GM19025 (cell line): ENCODE measurements around the gene ADK.
"Not testable (repeated sequence)": the region's sequence is repeated elsewhere in the genome, so short reads cannot be mapped to it uniquely, and the experiment has no call there.

ENCODE experiments used
- ATAC-seq: cut with Tn5 transposase; IDR thresholded peaks from one replicate; pipeline ENCODE4 v1.9.1; 2021; ENCODE audit warnings: mild to moderate bottlenecking, low read depth, moderate library complexity; ENCODE audit not compliant: unreplicated experiment

The ADK gene

DNA sequence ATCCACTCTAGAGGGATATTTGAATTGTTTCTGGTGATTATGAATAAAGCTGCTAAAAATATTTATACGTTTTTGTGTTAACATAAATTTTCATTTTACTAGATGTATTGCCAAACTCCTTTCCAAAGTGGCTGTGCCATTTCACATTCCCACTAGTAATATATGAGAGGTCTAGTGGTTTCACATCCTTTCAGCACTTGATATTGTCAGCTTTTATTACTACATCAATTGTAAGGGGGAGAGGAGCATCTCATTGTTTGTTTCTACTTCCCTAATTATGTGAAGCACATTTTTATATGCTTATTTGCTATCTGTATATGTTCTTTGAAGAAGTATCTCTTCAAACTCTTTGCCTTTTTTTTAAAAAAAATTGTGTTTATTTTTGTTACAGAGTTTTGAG lies 184.5 kb downstream of the ADK start:
- ATAC-seq: no peak

GRCh38 chr10:74337330-74338016 lies 186.5 kb downstream of the ADK start:
- no peak for ATAC-seq

DNA sequence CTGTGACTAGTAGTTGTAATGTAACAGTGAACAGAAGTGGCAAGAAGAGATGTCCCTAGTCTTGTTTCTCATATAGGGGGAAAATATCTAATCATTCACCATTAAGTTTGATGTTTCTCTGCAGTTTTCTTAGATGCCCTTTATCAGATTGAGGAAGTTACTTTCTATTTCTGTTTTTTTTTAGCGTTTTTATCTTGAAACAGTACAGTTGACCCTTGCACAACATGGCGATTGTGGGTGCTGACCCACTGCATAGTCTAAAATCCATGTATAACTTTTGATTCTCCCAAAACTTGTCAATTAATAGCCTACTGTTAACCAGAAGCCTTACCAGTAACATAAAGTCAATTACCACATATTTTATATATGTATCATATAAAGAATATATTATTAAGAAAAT lies 192.0 kb downstream of the ADK start:
- no peak for ATAC-seq

DNA sequence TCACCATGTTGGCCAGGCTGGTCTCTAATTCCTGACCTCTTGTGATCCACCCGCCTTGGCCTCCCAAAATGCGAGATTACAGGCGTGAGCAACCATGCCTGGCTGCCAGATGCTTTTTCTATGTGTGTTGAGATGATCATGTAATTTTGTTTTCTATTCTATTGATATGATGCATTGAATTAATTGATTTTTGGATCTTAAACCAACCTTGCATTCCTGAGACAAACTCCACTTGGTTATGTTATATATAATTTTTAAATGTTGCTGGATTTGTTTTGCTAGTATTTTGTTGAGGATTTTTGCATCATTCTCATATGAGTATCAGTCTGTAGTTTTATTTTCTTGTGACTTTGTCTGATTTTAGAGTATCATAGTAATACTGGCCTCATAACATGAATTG lies 192.8 kb downstream of the ADK start:
- no peak for ATAC-seq

DNA sequence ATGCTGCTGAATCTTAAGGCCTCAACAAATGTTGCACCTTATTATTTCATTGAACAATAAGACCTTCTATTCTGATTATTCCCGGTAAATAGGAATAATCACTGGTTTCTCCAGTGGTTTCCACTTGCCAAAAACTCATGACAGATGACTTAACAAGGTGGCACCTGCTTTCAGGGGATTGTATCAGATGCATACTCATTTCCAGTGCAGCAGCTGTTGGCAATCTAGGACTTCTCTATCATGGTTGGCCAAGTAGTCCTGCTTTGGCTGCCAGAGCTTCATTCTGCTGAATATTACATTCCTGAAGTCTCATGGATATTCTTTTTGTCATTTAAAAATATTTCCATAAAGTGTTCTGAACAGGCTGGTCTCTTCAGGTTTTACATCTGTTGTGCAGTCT lies 193.3 kb downstream of the ADK start:
- no peak for ATAC-seq

GRCh38 chr10:74347522-74347921 lies 196.5 kb downstream of the ADK start:
- no peak for ATAC-seq

GRCh38 chr10:74353021-74353420 lies 202.0 kb downstream of the ADK start:
- ATAC-seq: not testable (repeated sequence)

GRCh38 chr10:74361678-74362077 lies 210.7 kb downstream of the ADK start:
- no peak for ATAC-seq

GRCh38 chr10:74363727-74364126 lies 212.7 kb downstream of the ADK start:
- ATAC-seq: no peak

DNA sequence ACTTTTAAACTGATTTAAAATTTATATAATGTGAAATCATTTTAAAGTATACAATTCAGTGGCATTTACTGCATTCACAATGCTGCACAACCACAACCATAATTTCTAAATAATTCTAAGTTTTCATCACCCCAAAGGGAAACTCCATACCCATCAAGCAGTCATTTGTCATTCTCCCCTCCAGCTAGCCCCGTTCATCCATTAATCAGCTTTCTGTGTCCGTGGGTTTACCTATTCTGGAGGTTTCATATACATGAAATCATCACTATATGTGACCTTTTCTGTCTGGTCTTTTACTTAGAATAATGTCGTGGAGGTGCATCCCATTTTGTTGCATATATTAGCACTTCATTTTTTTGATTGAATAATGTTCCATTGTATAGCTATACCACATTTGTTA lies 214.1 kb downstream of the ADK start:
- ATAC-seq: no peak

GRCh38 chr10:74371696-74372095 lies 220.7 kb downstream of the ADK start:
- ATAC-seq: no peak

- no peak for ATAC-seq
These were observed 222.0 kb downstream of the ADK start for GRCh38 chr10:74373059-74373458.

- no peak for ATAC-seq
These were observed 226.5 kb downstream of the ADK start for GRCh38 chr10:74377476-74377875.

GRCh38 chr10:74379474-74379873 lies 228.5 kb downstream of the ADK start:
- ATAC-seq: no peak

GRCh38 chr10:74380795-74381194 lies 229.8 kb downstream of the ADK start:
- ATAC-seq: no peak

- ATAC-seq: no peak
These were observed 230.4 kb downstream of the ADK start for GRCh38 chr10:74381291-74381853.

GRCh38 chr10:74382663-74383062 lies 231.6 kb downstream of the ADK start:
- ATAC-seq: no peak

- no peak for ATAC-seq
These were observed 232.6 kb downstream of the ADK start for GRCh38 chr10:74383642-74384041.

- ATAC-seq: no peak
These were observed 233.7 kb downstream of the ADK start for GRCh38 chr10:74384615-74385183.

DNA sequence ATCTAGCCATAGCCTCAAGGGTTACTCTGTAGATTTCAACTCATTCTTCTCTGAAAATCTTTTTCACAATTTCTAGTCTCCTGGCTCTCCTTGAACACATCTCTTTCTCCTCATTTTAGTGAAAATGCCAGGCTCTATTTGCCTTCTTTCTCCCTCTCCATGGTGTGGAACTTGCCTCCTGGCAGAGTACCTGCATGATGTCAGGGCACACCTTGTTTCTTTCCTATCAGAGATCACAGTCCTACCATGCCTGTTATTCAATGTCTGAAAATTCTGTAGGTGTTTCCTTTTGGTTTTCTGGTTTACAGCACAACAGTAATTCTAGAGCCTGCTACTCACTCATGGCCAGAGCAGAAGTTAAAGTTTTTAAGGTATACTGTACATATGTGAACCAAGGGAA lies 237.8 kb downstream of the ADK start:
- no peak for ATAC-seq

DNA sequence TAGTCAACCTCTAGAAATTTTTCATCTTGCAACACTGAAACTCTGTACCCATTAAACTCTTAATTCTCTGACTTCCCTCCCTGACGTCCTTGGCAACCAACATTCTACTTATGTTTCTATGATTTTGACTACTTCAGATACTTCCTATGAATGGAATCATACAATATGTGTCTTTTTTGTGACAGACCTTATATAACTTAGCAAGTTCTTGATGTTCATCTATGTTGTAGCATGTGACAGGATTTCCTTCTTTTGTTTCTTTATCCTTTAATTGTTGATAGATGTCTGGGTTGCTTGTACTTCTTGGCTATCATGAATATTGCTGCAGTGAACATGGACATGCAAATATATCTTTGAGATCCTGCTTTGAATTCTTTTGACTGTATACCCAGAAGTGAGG lies 240.8 kb downstream of the ADK start:
- no peak for ATAC-seq

DNA sequence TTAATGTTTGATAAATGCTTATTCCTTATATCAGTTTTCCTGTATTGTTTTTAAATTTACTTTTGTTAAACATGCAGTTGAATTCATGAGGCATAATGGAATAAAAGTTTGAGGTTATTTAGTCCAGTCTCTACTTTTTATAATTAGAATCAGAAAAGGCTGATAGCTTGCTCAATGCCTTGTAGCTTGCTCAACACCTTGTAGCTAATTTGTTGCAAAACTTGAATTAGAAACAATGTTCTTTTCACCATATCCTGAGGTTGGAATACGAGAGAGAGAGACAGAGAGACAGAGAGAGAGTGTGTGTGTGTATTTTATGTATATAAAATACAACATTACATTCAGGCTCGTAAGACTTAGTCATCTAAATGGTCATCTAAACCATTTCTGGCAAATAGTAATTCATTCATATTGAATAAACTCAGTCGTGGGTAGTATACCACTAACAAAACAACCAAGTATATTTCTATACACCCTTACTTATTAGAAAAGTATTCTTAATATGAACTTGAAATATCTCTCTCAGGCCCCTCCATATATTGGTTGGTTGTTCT lies 243.5 kb downstream of the ADK start:
- no peak for ATAC-seq
